HEK293 (cell line): ENCODE measurements around the gene OR51E1.

Experiments
- CTCF ChIA-PET: fragments of 350-600 bp; formaldehyde crosslinking; extraction: SDS; loops from one replicate; lab custom pipeline; 2021; ENCODE audit warnings: antibody characterized with exemption; lab: Yijun Ruan, JAX
- POLR2A ChIA-PET: fragments of 300-600 bp; formaldehyde crosslinking; extraction: SDS; loops from one replicate; lab custom pipeline; 2020; ENCODE audit warnings: antibody characterized with exemption, inconsistent platforms; lab: Yijun Ruan, JAX
- H3K27ac ChIP-seq: fragments of 200-500 bp; sonication (Bioruptor generic); 2 replicates; pipeline ENCODE4 v1.5.1; 2014; ENCODE audit warnings: low read depth, low read length, control low read depth, inconsistent platforms; ENCODE audit errors: extremely low read depth
- H3K36me3 ChIP-seq, 2 experiments: fragments of 200-500 bp in 1 of 2; sonication (Bioruptor generic) in 1 of 2; 1 replicate in 1 of 2; 2 replicates in 1 of 2; pipeline ENCODE4 v1.5.1; 2014 to 2017; ENCODE audit warnings: inconsistent platforms in 2 of 2, low read length in 2 of 2; ENCODE audit not compliant: control insufficient read depth in 2 of 2, insufficient read depth in 1 of 2
- H3K4me1 ChIP-seq: fragments of 200-500 bp; sonication (Bioruptor generic); 2 replicates; pipeline ENCODE4 v1.5.1; 2014; ENCODE audit warnings: mild to moderate bottlenecking, low read length, inconsistent platforms; ENCODE audit not compliant: control insufficient read depth, insufficient read depth
- H3K4me3 ChIP-seq: 2 replicates; pipeline ENCODE4 v1.5.1; 2011; ENCODE audit warnings: low read depth, mild to moderate bottlenecking, control low read depth, low read length, moderate library complexity
- H3K9me3 ChIP-seq: fragments of 200-500 bp; sonication (Bioruptor generic); 2 replicates; pipeline ENCODE4 v1.5.1; 2014; ENCODE audit warnings: low read depth, low read length, inconsistent platforms; ENCODE audit not compliant: control insufficient read depth, insufficient read depth
- MZF1 ChIP-seq: fragments of 450-650 bp; formaldehyde crosslinking; IDR thresholded peaks from 2 replicates; pipeline ENCODE4 v1.5.1; 2017; ENCODE audit warnings: missing biosample characterization, missing genetic modification characterization, borderline replicate concordance
- PBX3 ChIP-seq: sonication (generic); formaldehyde crosslinking; IDR thresholded peaks from 2 replicates; pipeline ENCODE4 v1.8.1; 2022; ENCODE audit warnings: mild to moderate bottlenecking, moderate library complexity, missing genetic modification reagents
- PRDM6 ChIP-seq: fragments of 450-650 bp; formaldehyde crosslinking; IDR thresholded peaks from 2 replicates; pipeline ENCODE4 v1.5.1; 2017; ENCODE audit warnings: missing biosample characterization, missing genetic modification characterization
- REPIN1 ChIP-seq: fragments of 450-650 bp; formaldehyde crosslinking; IDR thresholded peaks from 2 replicates; pipeline ENCODE4 v1.5.1; 2017; ENCODE audit warnings: missing biosample characterization, missing genetic modification characterization, low read depth
- YY2 ChIP-seq: fragments of 450-650 bp; formaldehyde crosslinking; IDR thresholded peaks from 2 replicates; pipeline ENCODE4 v1.5.1; 2016; ENCODE audit warnings: missing biosample characterization, missing genetic modification characterization
- ZBTB48 ChIP-seq: fragments of 450-650 bp; formaldehyde crosslinking; IDR thresholded peaks from 2 replicates; pipeline ENCODE4 v1.5.1; 2016; ENCODE audit warnings: missing biosample characterization, missing genetic modification characterization
- ZBTB6 ChIP-seq: fragments of 450-650 bp; formaldehyde crosslinking; IDR thresholded peaks from 2 replicates; pipeline ENCODE4 v1.5.1; 2017; ENCODE audit warnings: missing biosample characterization, missing genetic modification characterization
- ZBTB8A ChIP-seq: fragments of 450-650 bp; formaldehyde crosslinking; IDR thresholded peaks from 2 replicates; pipeline ENCODE4 v1.5.1; 2016; ENCODE audit warnings: missing biosample characterization, missing genetic modification characterization
- ZEB2 ChIP-seq: fragments of 450-650 bp; formaldehyde crosslinking; IDR thresholded peaks from 2 replicates; pipeline ENCODE4 v1.5.1; 2016; ENCODE audit warnings: missing biosample characterization, missing genetic modification characterization
- ZFP41 ChIP-seq: fragments of 450-650 bp; formaldehyde crosslinking; IDR thresholded peaks from 2 replicates; pipeline ENCODE4 v1.5.1; 2016; ENCODE audit warnings: missing biosample characterization, missing genetic modification characterization, borderline replicate concordance
- ZIC2 ChIP-seq: fragments of 450-650 bp; formaldehyde crosslinking; IDR thresholded peaks from 2 replicates; pipeline ENCODE4 v1.5.1; 2016; ENCODE audit warnings: missing biosample characterization, missing genetic modification characterization
- ZNF169 ChIP-seq: fragments of 450-650 bp; formaldehyde crosslinking; IDR thresholded peaks from 2 replicates; pipeline ENCODE4 v1.5.1; 2016; ENCODE audit warnings: missing biosample characterization, missing genetic modification characterization
- ZNF174 ChIP-seq: fragments of 450-650 bp; formaldehyde crosslinking; IDR thresholded peaks from 2 replicates; pipeline ENCODE4 v1.5.0; 2017; ENCODE audit warnings: missing biosample characterization, mild to moderate bottlenecking, missing genetic modification characterization
- ZNF211 ChIP-seq: fragments of 450-650 bp; formaldehyde crosslinking; IDR thresholded peaks from 2 replicates; pipeline ENCODE4 v1.5.1; 2016; ENCODE audit warnings: low read depth, missing biosample characterization, missing genetic modification characterization
- ZNF223 ChIP-seq: fragments of 450-650 bp; formaldehyde crosslinking; IDR thresholded peaks from 2 replicates; pipeline ENCODE4 v1.5.1; 2016; ENCODE audit warnings: missing biosample characterization, missing genetic modification characterization
- ZNF366 ChIP-seq: fragments of 450-650 bp; formaldehyde crosslinking; conservative IDR thresholded peaks from 2 replicates; pipeline ENCODE4 v1.5.1; 2016; ENCODE audit warnings: missing biosample characterization, missing genetic modification characterization
- ZNF488 ChIP-seq: fragments of 450-650 bp; formaldehyde crosslinking; IDR thresholded peaks from 2 replicates; pipeline ENCODE4 v1.5.1; 2016; ENCODE audit warnings: missing biosample characterization, missing genetic modification characterization
- ZNF548 ChIP-seq: fragments of 450-650 bp; formaldehyde crosslinking; IDR thresholded peaks from 2 replicates; pipeline ENCODE4 v1.5.1; 2016; ENCODE audit warnings: missing biosample characterization, missing genetic modification characterization
- ZNF621 ChIP-seq: fragments of 450-650 bp; formaldehyde crosslinking; IDR thresholded peaks from 2 replicates; pipeline ENCODE4 v1.5.1; 2017; ENCODE audit warnings: missing biosample characterization, missing genetic modification characterization
- ZNF626 ChIP-seq: fragments of 450-650 bp; sonication (Bioruptor Pico); formaldehyde crosslinking; IDR thresholded peaks from 2 replicates; pipeline ENCODE4 v1.5.1; 2018; ENCODE audit warnings: missing biosample characterization, missing genetic modification characterization, inconsistent platforms
- ZNF660 ChIP-seq: fragments of 450-650 bp; IDR thresholded peaks from 2 replicates; pipeline ENCODE4 v1.5.1; 2018; ENCODE audit warnings: missing biosample characterization, mild to moderate bottlenecking, missing genetic modification characterization
- ZNF664 ChIP-seq: fragments of 450-650 bp; formaldehyde crosslinking; IDR thresholded peaks from 2 replicates; pipeline ENCODE4 v1.5.1; 2016; ENCODE audit warnings: missing biosample characterization, missing genetic modification characterization
- ZNF768 ChIP-seq: fragments of 450-650 bp; formaldehyde crosslinking; IDR thresholded peaks from 2 replicates; pipeline ENCODE4 v1.5.1; 2018; ENCODE audit warnings: missing biosample characterization, mild to moderate bottlenecking, missing genetic modification characterization
- ZNF792 ChIP-seq: fragments of 450-650 bp; formaldehyde crosslinking; IDR thresholded peaks from 2 replicates; pipeline ENCODE4 v1.5.1; 2016; ENCODE audit warnings: missing biosample characterization, missing genetic modification characterization
- ZNF830 ChIP-seq: fragments of 450-650 bp; IDR thresholded peaks from 2 replicates; pipeline ENCODE4 v1.5.0; 2018; ENCODE audit warnings: missing biosample characterization, missing genetic modification characterization, low read depth, mild to moderate bottlenecking, moderate library complexity
- ZSCAN18 ChIP-seq: fragments of 450-650 bp; formaldehyde crosslinking; IDR thresholded peaks from 2 replicates; pipeline ENCODE4 v1.5.1; 2016; ENCODE audit warnings: missing biosample characterization, missing genetic modification characterization
- ZSCAN30 ChIP-seq: fragments of 450-650 bp; IDR thresholded peaks from 2 replicates; pipeline ENCODE4 v1.5.1; 2018; ENCODE audit warnings: missing biosample characterization, mild to moderate bottlenecking, missing genetic modification characterization, moderate library complexity

OR51E1 gene

GRCh38 chr11:4643076-4643475 is 706 bp upstream of the OR51E1 start:
- POLR2A ChIA-PET, result no interaction called here
- CTCF ChIA-PET, result interaction anchor here (1.2 kb wide), 1 partner anchor 16 kb away, joined by 4 read pairs; no protein-coding TSS in a partner anchor
- Histone ChIP-seq H3K4me1 (no peaks in the 10 kb centered on the region), H3K27ac (no peak overlapping the region), H3K4me3 (no peak overlapping the region), H3K9me3 (no peaks in the 10 kb centered on the region), H3K36me3 (no peaks in the 10 kb centered on the region)
- TF ChIP-seq YY2 (tag by site-specific recombination) (no peak), ZSCAN18 (tag by site-specific recombination) (no peak), ZFP41 (tag by site-specific recombination) (no peak), PBX3 (CRISPR knock-in tag) (no peak), REPIN1 (tag by site-specific recombination) (no peak), ZEB2 (no peak)

GRCh38 chr11:4644233-4644632 is 451 bp downstream of the OR51E1 start:
- H3K36me3 ChIP-seq, result no peaks in the 10 kb centered on the region
- ChIA-PET POLR2A (no interaction called here), CTCF (interaction anchor here (0.6 kb wide), 1 partner anchor 10 kb away, joined by 3 read pairs; no protein-coding TSS in a partner anchor)
- no peaks in the 10 kb centered on the region for H3K9me3 ChIP-seq
- H3K27ac ChIP-seq, result no peak overlapping the region
- TF ChIP-seq ZNF223 (tag by site-specific recombination) (no peak), ZNF548 (tag by site-specific recombination) (no peak), ZNF621 (tag by site-specific recombination) (no peak), ZNF488 (tag by site-specific recombination) (no peak), ZNF830 (tag by site-specific recombination) (no peak), ZNF169 (tag by site-specific recombination) (no peak), PRDM6 (no peak), ZNF660 (tag by site-specific recombination) (no peak), ZNF174 (no peak), ZNF792 (tag by site-specific recombination) (no peak), ZBTB8A (tag by site-specific recombination) (no peak), ZNF664 (no peak)
- H3K4me3 ChIP-seq, result no peak overlapping the region
- no peaks in the 10 kb centered on the region for H3K4me1 ChIP-seq

GRCh38 chr11:4645974-4646373 is 2.2 kb downstream of the OR51E1 start:
- ChIA-PET CTCF (interaction anchor here (0.9 to 1.1 kb wide), 2 partner anchors 9 to 359 kb away, joined by 3 to 11 read pairs; partner anchors contain the start of gene OR51D1), POLR2A (no interaction called here)
- no peak overlapping the region for H3K27ac ChIP-seq
- no peak for TF ChIP-seq ZNF366
- TF ChIP-seq ZIC2 (tag by site-specific recombination), result no peak
- TF ChIP-seq ZNF626, result no peak
- TF ChIP-seq PBX3 (CRISPR knock-in tag), result no peak
- TF ChIP-seq MZF1 (tag by site-specific recombination), result no peak
- no peak for TF ChIP-seq ZNF768 (tag by site-specific recombination)
- no peak for TF ChIP-seq ZBTB6 (tag by site-specific recombination)
- TF ChIP-seq ZNF621 (tag by site-specific recombination), result no peak
- no peak for TF ChIP-seq ZSCAN30 (tag by site-specific recombination)
- TF ChIP-seq ZNF211 (tag by site-specific recombination), result no peak
- no peak for TF ChIP-seq ZBTB48

More at GRCh38 chr11:4645974-4646373, 2.2 kb downstream of the OR51E1 start:
- H3K4me3 ChIP-seq, result no peak overlapping the region
- no peaks in the 10 kb centered on the region for H3K9me3 ChIP-seq
- H3K4me1 ChIP-seq, result no peaks in the 10 kb centered on the region
- no peaks in the 10 kb centered on the region for H3K36me3 ChIP-seq
